T47D (cell line): ENCODE data around the gene PHACTR1.
"Not testable (repeated sequence)": the region's sequence is repeated elsewhere in the genome, so short reads cannot be mapped to it uniquely, and the experiment has no call there.

Experiments
- DNase-seq, 2 experiments: peaks; one replicate each; pipeline versions ENCODE4 v3.0.0 to v3.0.0-alpha.2; 2011 to 2012; ENCODE audit warnings: low read depth in 1 of 2, low spot score in 1 of 2
- JUND ChIP-seq: IDR thresholded peaks from 2 replicates; pipeline ENCODE4 v1.6.1; 2012; ENCODE audit warnings: low read depth
- in situ Hi-C: cut with HindIII; loops from 2 replicates; pipeline ENCODE4 v1.10.0; 2016; ENCODE audit warnings: low sequenced_read_pairs, low pct_unique_long_range_greater_than_20kb

PHACTR1 gene

DNA sequence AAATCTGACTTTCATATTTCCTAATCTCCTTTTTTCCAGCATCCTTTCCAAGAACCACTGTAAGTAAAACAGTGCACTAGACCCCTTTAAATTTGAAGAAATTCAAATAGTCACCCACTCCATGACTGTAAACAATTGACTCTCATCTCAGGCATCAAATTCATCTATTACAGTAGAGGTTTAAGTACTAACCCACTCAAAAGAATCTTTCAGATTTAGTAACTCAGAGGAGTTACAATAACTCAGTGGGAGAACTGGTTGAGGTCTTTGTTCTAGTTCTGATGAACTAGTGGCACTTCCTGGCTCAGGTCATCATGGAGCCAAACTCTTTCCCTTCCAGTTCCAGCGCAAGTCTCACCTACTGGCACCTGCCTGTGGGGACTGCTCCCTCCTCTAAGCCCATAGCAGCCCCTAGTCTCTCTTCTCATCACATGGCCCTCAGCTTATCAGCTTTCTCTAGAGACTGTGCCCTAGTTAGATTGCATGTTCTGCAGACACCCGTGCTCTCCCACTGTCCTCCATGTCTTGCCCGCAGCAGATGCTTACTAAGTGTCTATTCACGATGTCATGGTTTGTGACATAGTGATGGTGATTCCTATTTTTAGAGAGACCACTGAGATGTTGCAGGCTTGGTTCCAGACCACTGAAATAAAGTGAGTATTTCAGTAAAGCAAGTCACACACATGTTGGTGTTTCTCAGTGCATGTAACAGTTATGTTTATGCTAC lies 415.5 kb downstream of the PHACTR1 start:
- in situ Hi-C loops = no loop called here
- no peak for DNase-seq
- TF ChIP-seq JUND = no peak

DNA sequence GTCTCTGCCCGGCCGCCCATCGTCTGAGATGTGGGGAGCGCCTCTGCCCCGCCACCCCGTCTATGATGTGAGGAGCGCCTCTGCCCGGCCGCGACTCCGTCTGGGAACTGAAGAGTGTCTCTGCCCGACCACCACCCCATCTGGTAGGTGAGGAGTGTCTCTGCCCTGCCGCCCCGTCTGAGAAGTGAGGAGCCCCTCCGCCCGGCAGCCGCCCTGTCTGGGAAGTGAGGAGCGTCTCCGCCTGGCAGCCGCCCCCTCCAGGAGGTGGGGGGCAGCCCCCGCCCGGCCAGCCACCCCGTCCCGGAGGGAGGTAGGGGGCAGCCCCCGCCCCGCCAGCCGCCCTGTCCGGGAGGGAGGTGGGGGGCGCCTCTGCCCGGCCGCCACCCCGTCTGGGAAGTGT lies 417.3 kb downstream of the PHACTR1 start:
- DNase-seq, in situ Hi-C loops: not testable (repeated sequence)

GRCh38 chr6:13135152-13135551 lies 418.6 kb downstream of the PHACTR1 start:
- TF ChIP-seq JUND = no peak
- in situ Hi-C loops = no loop called here
- no peak for DNase-seq

DNA sequence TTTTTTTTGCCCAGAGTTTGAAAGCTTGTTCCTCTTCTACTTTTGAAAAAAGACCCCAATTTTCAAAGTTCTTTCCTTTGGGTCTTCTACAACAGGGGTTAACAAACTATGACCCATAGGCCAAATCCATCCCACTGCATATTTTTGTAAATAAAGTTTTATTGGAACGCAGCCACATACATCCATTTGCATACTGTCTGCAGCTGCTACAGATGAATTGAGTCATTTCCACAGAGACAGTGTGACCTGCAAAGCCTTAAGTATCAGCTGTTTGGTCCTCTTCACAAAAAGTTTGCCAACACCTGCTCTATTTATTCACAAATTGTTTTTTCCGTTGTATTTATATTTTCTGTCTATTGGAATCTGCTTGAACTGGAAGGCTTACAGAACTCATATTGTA lies 422.6 kb downstream of the PHACTR1 start:
- in situ Hi-C loops = no loop called here
- TF ChIP-seq JUND = no peak
- no peak for DNase-seq

- DNase-seq = no peak
- in situ Hi-C loops = no loop called here
- no peak for TF ChIP-seq JUND
Measured at GRCh38 chr6:13140980-13141379, 424.4 kb downstream of the PHACTR1 start.

DNA sequence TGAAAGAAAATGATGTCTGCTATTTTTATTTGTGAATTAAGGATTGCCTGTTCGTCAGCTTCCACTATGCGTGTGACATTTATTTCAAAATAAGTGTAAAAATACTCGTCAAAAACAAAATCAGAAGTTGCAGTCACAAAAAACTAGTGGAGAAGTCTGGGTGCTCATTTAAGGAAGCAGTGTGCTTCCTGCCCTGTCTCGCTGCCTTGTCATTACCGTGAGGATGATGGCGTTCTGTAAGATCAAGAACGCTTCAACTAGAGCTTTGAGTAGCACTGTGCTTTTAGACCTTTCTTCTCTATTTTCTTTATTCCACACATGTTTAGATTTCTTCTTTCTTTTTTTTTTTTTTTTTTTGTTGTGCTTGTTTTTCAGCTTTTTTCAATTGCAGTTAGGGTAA lies 424.8 kb downstream of the PHACTR1 start:
- no peak for DNase-seq
- in situ Hi-C loops = no loop called here
- TF ChIP-seq JUND = no peak

DNA sequence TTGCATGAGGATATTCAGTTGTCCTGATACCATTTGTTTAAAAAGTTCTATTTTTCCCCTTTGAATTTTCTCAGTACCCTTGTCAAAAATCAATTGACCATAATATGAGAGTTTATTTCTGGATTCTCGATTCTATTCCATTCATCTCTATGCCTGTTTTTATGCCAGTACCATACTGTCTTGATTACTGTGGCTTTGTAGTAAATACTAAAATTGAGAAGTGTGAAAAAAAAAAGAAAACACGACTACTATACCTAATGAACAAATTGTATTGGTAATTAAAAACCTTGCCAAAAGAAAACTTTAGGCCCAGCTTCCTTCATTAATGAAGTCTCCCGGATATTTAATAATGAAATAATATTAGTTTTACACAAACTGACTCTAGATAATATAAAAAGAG lies 426.0 kb downstream of the PHACTR1 start:
- no peak for DNase-seq
- TF ChIP-seq JUND = no peak
- in situ Hi-C loops = no loop called here

GRCh38 chr6:13146442-13146841 lies 429.9 kb downstream of the PHACTR1 start:
- in situ Hi-C loops = no loop called here
- no peak for TF ChIP-seq JUND
- DNase-seq = no peak

- no peak for TF ChIP-seq JUND
- in situ Hi-C loops = no loop called here
- no peak for DNase-seq
Measured at GRCh38 chr6:13147376-13147775, 430.8 kb downstream of the PHACTR1 start.

DNA sequence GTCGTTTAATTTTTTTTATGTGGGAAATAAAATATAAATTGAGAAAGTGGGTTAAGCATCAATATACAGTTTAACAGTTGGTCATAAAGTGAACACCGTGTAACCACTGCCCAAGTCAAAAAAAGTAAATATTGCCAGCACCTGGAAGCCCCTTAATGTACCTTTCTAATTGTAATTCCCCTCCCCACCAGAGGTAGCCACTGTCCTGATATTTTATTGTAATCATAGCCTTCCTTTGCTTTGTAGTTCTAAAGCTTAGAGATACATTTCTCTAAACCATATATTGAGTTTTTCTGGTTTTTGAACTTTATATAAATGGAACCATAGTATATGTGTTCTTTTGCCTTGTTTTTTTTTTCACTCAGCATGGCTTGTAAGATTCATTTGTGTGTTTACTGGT lies 431.2 kb downstream of the PHACTR1 start:
- no peak for DNase-seq
- no peak for TF ChIP-seq JUND
- in situ Hi-C loops = no loop called here

- DNase-seq = no peak
- in situ Hi-C loops = no loop called here
- no peak for TF ChIP-seq JUND
Measured at GRCh38 chr6:13152764-13153163, 436.2 kb downstream of the PHACTR1 start.

GRCh38 chr6:13156381-13156780 lies 439.8 kb downstream of the PHACTR1 start:
- DNase-seq = no peak
- no peak for TF ChIP-seq JUND
- in situ Hi-C loops = no loop called here

DNA sequence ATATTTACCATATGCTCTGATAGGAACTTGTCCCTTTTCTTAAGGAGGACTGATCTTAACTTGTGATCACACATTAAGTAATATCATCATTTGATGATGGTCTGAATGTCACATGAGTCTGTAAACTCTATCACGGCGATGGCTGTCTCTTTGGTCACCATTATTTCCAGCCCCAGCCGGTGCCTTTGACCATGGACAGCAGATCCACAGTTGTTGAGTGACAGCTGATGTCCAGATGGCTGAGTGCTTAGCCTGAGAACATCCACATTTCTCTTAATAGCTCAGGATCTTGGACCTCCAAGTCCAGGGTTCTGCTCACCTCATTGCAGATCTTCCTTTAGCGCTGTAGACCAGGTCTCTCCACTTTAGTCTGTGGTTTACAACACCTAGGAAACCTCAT lies 440.7 kb downstream of the PHACTR1 start:
- DNase-seq = no peak
- TF ChIP-seq JUND = no peak
- in situ Hi-C loops = no loop called here

DNA sequence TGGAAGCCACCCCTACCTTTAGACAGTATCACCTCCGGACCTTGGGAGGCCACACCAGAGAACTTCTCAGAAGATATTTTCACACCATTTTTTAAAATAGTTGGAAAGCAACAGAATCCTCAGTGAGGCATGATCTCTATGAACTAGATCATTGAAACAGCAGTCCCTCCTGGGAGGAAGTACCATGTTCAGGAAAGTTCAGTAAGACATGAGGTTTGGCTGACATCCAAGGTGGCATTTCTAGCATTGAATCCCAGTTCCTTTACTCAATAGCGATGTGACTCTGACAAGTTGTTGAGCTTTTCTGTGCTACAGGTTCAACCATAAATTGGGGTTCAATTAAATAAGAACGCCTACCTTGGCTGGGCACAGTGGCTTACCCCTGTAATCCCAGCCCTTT lies 442.7 kb downstream of the PHACTR1 start:
- in situ Hi-C loops = no loop called here
- TF ChIP-seq JUND = no peak
- DNase-seq = peak in 1 of 2 experiments; percentile 10

- DNase-seq, in situ Hi-C loops: not testable (repeated sequence)
Measured at GRCh38 chr6:13159822-13160221, 443.3 kb downstream of the PHACTR1 start.
